Erythroblast (primary cell): ENCODE measurements around the gene PLCG1.

Experiments used
- DNase-seq, 2 experiments: peaks; one replicate each; lab custom pipeline; 2025; lab: John Stamatoyannopoulos, UW
- GATA1 ChIP-seq: IDR thresholded peaks from 2 replicates; pipeline ENCODE4 v1.6.1; 2011; ENCODE audit warnings: low read depth, mild to moderate bottlenecking, control low read depth, low read length, moderate library complexity
- POLR2A ChIP-seq: IDR thresholded peaks from 2 replicates; pipeline ENCODE4 v1.6.1; 2011; ENCODE audit warnings: mild to moderate bottlenecking, low read length

Gene PLCG1

GRCh38 chr20:41142919-41143318 lies 5.6 kb downstream of the PLCG1 start:
- TF ChIP-seq POLR2A (no peak), GATA1 (no peak)
- peak in 1 of 2 experiments; percentile 17 for DNase-seq

DNA sequence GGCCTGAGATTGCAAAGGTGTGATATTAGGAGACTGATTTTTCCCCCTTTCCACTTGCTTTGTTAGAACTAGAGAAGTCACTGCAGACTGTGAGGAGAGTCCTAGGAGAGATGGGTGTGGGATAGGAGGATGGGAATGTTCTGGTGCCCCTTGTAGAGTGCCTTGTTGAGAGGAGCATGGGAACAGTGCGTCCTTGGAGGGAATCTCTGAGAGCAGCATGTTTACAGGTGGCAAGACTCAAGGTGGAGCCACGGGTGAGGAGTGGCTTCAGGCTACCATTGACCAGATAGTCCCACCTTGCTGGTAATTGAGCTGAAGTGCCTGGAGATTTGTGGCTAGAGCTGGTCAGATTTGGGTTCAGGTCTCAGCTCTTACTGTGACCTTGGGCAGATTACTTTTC lies 6.0 kb downstream of the PLCG1 start:
- DNase-seq: no peak
- TF ChIP-seq GATA1 (no peak), POLR2A (no peak)

DNA sequence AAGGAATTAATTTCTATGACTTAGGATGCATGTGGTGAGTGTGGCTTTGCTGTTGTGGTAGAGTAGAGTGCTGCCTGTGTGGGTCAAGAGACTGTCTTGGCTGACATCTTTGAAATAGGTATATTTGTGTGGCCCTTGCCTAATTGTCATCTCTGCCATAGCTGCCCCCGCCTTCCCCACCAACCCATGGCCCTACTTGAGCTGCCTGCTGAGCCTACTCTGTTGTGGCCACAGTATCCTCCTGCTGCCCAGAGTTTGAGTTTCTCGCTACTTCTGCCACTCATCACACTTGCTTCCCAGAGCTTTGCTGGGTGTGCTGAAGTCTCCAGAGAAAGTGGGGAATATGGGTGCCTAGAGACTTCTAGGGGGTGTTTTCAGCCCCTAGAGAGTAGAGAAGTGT lies 8.0 kb downstream of the PLCG1 start:
- TF ChIP-seq POLR2A (no peak), GATA1 (no peak)

GRCh38 chr20:41145821-41146620 lies 8.7 kb downstream of the PLCG1 start:
- no peak for TF ChIP-seq GATA1

More for the DNA sequence above, 8.0 kb downstream of the PLCG1 start:
- DNase-seq: no peak

GRCh38 chr20:41147767-41148191 lies 10.4 kb downstream of the PLCG1 start:
- DNase-seq: no peak
- no peak for TF ChIP-seq GATA1
- no peak for TF ChIP-seq POLR2A

More at GRCh38 chr20:41145821-41146620, 8.7 kb downstream of the PLCG1 start:
- DNase-seq: no peak

DNA sequence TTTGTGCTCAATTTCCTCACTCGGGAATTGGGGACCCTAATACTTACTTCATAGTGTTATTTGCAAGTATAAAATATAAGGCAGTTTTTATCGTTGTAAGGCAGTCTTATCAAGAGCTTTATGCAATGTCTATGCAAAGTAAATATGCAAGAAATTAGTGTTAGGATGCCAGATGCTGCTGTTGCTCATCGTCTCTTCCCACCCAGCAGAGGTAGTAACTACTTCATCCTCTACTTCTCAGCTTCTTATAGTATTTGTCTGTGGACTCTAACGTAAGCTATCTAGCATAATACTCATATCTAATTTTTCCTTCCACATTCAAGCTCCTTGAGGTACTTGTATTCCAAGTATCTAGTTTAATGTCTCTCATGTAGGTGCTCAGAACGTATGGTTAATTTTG lies 11.6 kb downstream of the PLCG1 start:
- DNase-seq: no peak
- no peak for TF ChIP-seq GATA1
- TF ChIP-seq POLR2A: no peak

DNA sequence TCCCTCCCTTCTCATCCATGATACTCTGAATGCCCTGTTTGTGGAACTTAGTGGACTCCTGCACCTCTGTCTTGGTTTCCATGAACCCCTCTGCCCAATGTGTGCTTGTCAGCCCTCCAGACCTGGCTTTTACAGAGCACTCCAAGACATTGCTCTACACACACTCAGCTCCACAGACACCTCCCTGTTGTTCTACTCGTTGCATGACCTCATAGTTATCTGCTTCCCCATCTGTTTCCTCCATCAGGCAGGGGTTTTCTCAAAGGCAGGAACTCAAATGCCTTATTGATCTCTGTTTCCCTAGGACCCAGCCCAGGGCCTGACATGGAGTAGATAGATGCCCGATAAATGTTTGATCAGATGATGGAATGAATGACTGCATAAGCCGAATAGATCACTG lies 13.3 kb downstream of the PLCG1 start:
- peak; percentile 50 to 73 for DNase-seq
- TF ChIP-seq GATA1 (no peak), POLR2A (no peak)

DNA sequence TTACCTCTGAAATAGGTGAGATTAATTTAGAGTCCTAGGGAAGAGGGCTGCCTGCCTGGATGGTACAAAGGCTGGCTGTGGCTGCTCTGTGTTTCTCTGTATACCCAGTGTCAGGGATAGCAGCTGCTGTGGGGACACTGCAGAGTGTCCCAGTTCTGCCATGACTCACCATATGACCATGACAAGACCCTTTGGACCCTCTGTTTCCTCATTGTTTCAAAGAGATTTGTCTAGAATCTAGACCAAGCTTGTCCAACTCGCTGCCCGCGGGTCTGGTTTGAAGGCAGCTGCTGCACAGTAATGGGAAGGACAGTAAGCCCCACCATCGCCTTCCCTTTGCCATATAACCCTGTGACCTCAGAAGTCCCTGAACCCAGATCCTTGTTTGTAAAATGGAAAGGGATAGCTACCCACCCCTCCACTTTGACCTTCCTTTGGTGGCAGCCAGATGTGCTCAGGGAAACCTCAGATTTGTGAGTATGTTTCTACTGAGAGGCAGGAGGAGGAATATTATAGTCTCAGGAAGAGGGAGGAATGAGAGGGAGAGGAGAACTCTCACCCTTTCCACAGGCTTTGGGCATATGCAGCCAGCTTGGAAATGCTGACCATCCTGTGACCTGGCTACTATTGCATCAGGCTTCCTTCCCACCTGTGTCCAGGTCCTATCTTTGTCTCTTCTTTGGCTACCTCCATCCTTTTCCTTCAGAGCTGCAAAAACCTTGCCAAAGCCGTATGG lies 14.0 kb downstream of the PLCG1 start:
- DNase-seq: no peak
- TF ChIP-seq POLR2A (no peak), GATA1 (no peak)

DNA sequence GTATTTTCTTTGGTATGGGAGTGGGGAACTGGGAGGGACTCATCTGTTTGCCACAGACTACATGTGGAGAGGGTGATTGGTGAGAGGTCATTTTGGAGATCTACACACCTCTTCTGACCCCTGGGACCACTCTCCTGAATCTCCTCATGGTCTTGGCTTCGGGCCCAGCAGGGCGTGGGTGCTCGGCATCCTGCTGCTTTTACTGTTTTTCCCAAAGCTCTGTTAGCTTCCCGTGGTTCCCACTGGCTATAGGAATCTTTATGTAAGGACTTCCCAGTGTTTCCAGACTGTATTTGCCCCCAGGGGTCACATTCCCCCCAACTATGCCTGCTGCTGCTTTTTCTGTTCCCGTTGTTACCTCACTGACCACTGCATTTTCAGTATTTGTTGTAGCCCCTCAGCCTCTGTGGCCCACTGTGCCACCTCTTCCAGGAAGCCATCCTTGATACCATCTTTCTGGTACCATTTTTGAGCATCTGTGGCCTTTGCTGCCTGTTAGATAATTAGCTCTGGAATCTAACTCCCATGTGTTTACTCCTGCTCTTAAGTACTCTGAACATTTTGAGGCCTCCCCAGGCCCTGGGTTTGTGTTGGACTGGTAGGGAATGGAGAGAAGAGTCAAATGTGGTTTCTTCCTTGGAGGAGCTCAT lies 14.9 kb downstream of the PLCG1 start:
- no peak for TF ChIP-seq GATA1
- TF ChIP-seq POLR2A: no peak
- DNase-seq: no peak

DNA sequence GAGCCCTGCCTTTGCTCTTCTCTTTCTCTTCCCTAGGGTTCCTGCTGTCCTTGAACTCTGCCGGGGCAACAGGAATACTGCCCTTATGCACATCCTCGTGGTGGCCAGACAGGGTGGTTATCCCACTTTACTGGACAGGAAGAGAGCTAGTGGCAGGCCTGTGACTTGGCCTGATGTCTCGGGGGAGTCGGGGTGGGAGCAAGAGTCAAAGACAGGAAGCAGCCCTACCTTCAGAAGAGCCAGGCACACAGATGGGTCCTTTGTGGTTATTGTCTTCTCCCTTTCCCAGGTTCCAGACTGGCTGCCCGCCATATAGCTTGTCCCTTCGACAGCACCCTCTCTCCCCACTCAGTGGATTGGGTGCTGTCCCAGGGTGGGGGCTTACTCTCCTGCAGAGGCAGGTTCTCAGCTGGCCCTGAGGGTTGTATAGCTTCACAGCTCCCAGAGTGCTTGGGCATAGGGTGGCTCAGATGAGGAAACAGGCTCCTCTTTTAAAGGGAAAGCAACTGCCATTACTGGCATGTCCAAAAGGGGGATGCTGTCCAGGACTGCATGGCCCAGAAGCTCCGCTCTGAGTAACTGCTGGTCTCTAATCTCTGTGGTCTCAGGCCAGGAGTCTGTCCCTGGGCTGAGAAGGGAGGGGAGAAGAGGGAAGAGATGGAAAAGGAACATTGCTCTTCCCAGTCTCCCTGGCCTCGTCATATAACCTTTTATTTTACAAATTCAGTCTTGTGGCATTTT lies 17.3 kb downstream of the PLCG1 start:
- DNase-seq: no peak
- TF ChIP-seq POLR2A (no peak), GATA1 (no peak)

GRCh38 chr20:41155261-41155660 lies 17.9 kb downstream of the PLCG1 start:
- TF ChIP-seq GATA1 (no peak), POLR2A (no peak)

DNA sequence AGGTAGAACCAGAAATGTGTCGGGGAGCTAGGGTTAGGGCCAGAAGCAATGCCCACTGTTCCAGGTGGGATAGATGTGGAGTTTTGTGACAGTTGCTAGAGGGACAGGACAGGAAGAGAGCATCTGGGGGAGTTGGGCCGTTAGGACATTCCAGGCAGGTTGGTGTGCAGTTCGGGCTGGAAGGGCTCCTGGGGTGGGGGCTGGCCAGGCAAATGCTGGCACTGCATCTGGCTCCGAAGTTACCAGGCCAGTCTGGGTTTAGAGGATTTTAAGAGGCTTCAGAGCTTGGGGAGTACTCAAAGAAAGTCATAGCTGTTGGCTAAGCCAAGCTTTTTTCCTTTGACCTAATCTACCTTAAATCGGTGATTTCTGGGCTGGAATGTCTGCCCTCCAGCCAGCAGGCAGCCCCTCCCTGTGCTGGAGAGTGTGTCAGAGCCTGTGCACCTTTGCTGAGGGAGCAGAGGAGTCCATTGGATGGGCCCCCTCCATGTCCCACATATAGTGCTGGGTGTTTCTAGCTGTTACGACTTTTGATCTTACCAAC lies 20.8 kb downstream of the PLCG1 start:
- no peak for DNase-seq
- no peak for TF ChIP-seq POLR2A
- TF ChIP-seq GATA1: no peak

More at GRCh38 chr20:41155261-41155660, 17.9 kb downstream of the PLCG1 start:
- no peak for DNase-seq

GRCh38 chr20:41159547-41159946 lies 22.2 kb downstream of the PLCG1 start:
- no peak for DNase-seq
- TF ChIP-seq GATA1 (no peak), POLR2A (no peak)

DNA sequence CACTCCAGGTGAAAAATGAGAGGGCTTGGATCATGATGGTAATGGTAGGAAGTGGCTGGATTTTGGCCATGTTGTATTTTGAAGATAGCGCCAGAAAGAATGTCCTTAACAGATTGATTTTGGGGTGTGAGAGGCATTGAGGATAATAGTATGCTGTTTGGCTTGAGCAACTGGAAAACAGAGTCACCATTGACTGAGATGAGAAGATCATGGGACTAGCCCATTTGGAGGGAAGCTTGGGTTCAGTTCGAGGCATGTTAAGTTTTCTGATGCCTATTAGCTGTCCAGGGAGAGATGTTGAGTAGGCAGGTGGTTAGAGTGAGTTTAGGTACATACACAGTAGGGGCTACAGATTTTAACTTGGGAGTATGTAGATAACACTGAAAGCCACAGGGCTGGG lies 23.3 kb downstream of the PLCG1 start:
- no peak for TF ChIP-seq GATA1
- TF ChIP-seq POLR2A: no peak
- no peak for DNase-seq

- no peak for TF ChIP-seq GATA1
- DNase-seq: no peak
Measured at GRCh38 chr20:41161886-41162285, 24.5 kb downstream of the PLCG1 start.
